Keratinocyte (primary cell): ENCODE results near the gene ENTHD1. TPM values are rescaled to one million over a fixed set of nuclear protein-coding genes. Genes with fewer than 3 reads are reported as not detected.

ENCODE experiments used
- DNase-seq: peaks from one replicate; pipeline ENCODE4 v3.0.0-alpha.2; 2011; ENCODE audit warnings: low read depth, missing footprints, low spot score
- FAIRE-seq: peaks from 2 replicates; lab custom pipeline; 2011; peaks lifted over from hg19 to GRCh38; lab: Jason Lieb, UNC
- H2AFZ ChIP-seq: 2 replicates; pipeline ENCODE4 v1.6.0; 2012; ENCODE audit warnings: low read length, control low read depth, inconsistent platforms; ENCODE audit not compliant: control insufficient read depth
- H3K27ac ChIP-seq: 2 replicates; pipeline ENCODE4 v1.5.1; 2011; ENCODE audit warnings: low read length; ENCODE audit not compliant: control insufficient read depth, insufficient read depth
- H3K27me3 ChIP-seq: 3 replicates; pipeline ENCODE4 v1.6.0; 2011; ENCODE audit warnings: low read length; ENCODE audit not compliant: control insufficient read depth, insufficient read depth; ENCODE audit errors: extremely low read depth
- H3K36me3 ChIP-seq, 2 experiments: 2 replicates in 1 of 2; 3 replicates in 1 of 2; pipeline ENCODE4 v1.5.1; 2011; ENCODE audit warnings: low read length in 2 of 2, mild to moderate bottlenecking in 1 of 2; ENCODE audit not compliant: control insufficient read depth in 2 of 2, insufficient read depth in 2 of 2; ENCODE audit errors: extremely low read depth in 1 of 2
- H3K4me1 ChIP-seq: 3 replicates; pipeline ENCODE4 v1.5.1; 2011; ENCODE audit warnings: low read length; ENCODE audit not compliant: control insufficient read depth, insufficient read depth; ENCODE audit errors: extremely low read depth
- H3K4me2 ChIP-seq: 3 replicates; pipeline ENCODE4 v1.6.0; 2011; ENCODE audit warnings: low read depth, low read length; ENCODE audit not compliant: control insufficient read depth, insufficient read depth; ENCODE audit errors: extremely low read depth
- H3K4me3 ChIP-seq, 3 experiments: fragments of 200-600 bp in 1 of 3; sonication (generic) in 1 of 3; 2 replicates in 2 of 3; 3 replicates in 1 of 3; pipeline ENCODE4 v1.5.1; 2011 to 2016; ENCODE audit warnings: low read length in 3 of 3, mild to moderate bottlenecking in 3 of 3, control low read depth in 2 of 3, inconsistent platforms in 1 of 3, low read depth in 1 of 3, mixed read lengths in 1 of 3, mixed run types in 1 of 3, moderate library complexity in 1 of 3; ENCODE audit not compliant: control insufficient read depth in 2 of 3, insufficient read depth in 2 of 3; ENCODE audit errors: extremely low read depth in 1 of 3
- H3K79me2 ChIP-seq: 2 replicates; pipeline ENCODE4 v1.6.0; 2012; ENCODE audit warnings: low read length; ENCODE audit not compliant: control insufficient read depth, insufficient read depth
- H3K9ac ChIP-seq: 3 replicates; pipeline ENCODE4 v1.6.0; 2011; ENCODE audit warnings: low read length; ENCODE audit not compliant: control insufficient read depth, insufficient read depth; ENCODE audit errors: extremely low read depth
- H3K9me1 ChIP-seq: 3 replicates; pipeline ENCODE4 v1.6.0; 2011; ENCODE audit warnings: low read length; ENCODE audit not compliant: control insufficient read depth, insufficient read depth; ENCODE audit errors: extremely low read depth
- H3K9me3 ChIP-seq: 2 replicates; pipeline ENCODE4 v1.5.1; 2012; ENCODE audit warnings: low read depth, low read length; ENCODE audit not compliant: control insufficient read depth
- H4K20me1 ChIP-seq: 3 replicates; pipeline ENCODE4 v1.6.0; 2011; ENCODE audit warnings: low read length; ENCODE audit not compliant: control insufficient read depth, insufficient read depth; ENCODE audit errors: extremely low read depth
- EZH2 ChIP-seq: IDR thresholded peaks from one replicate; pipeline ENCODE4 v1.6.1; 2012; ENCODE audit warnings: inconsistent platforms, mild to moderate bottlenecking, low read length, moderate library complexity
- dilution Hi-C: fragments of 300-500 bp; cut with MboI; formaldehyde crosslinking; loops from one replicate; pipeline ENCODE4 v1.7.0; 2020; ENCODE audit warnings: low sequenced_read_pairs; ENCODE audit not compliant: extremely low pct_ligation_motif_present
- polyA plus RNA-seq, 5 experiments: library from polyadenylated mRNA; depleted of rRNA in 3 of 5; stranded (reverse) in 3 of 5; stranded (forward) in 1 of 5; unstranded in 1 of 5; fragments of >200 nt; gene quantifications; 1 replicate in 1 of 5; 2 replicates in 3 of 5; 3 replicates in 1 of 5; pipeline versions ENCODE4 v1.2.1 to v1.2.3, GENCODE V29; 2011 to 2012; ENCODE audit warnings: missing spikeins in 2 of 5, low read depth in 1 of 5, low replicate concordance in 1 of 5
- TF ChIP-seq, protein P1 (sequence below), 3 experiments: IDR thresholded peaks in 1 of 3; conservative IDR thresholded peaks in 1 of 3; optimal IDR thresholded peaks in 1 of 3; 2 replicates in 2 of 3; 3 replicates in 1 of 3; pipeline versions ENCODE3 to v1.5.1; 2011; ENCODE audit warnings: low read length in 3 of 3, mild to moderate bottlenecking in 3 of 3, moderate library complexity in 2 of 3, control low read depth in 1 of 3, inconsistent platforms in 1 of 3; ENCODE audit not compliant: insufficient read depth in 2 of 3; ENCODE audit errors: extremely low read depth in 1 of 3

The ENTHD1 gene
- polyA plus RNA-seq, 1 donor (not counting 4 experiments of a cell fraction or from before 2014, with no cell fraction given) = not detected

DNA sequence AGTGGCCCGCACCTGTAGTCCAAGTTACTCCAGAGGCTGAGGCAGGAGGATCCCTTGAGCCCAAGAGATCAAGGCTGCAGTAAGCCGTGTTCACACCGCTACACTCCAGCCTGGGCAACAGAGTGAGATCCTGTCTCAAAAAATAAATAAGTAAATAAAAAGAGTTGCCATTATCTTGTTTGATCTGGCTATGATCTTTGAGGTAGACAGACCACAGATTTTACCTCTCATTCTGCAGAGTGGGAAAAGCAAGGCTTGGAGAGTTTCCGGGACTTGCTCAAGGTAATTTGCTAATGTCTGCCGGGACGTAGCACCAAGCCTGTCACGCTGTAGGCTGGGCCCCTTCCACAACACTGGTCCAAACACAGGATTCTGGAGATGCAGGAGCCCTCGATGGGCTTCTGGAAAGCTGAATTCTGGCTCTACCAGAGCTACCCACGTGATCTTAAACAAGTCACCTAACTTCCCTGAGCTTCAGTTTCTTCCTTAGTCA is 14.1 kb upstream of the ENTHD1 start:
- Histone ChIP-seq H3K9me1 (no peaks in the 10 kb centered on the region), H2AFZ (no peak overlapping the region), H3K4me3 (no peak overlapping the region), H4K20me1 (no peaks in the 10 kb centered on the region), H3K27ac (no peak overlapping the region), H3K36me3 (no peaks in the 10 kb centered on the region), H3K79me2 (no peaks in the 10 kb centered on the region), H3K9ac (no peak overlapping the region), H3K9me3 (no peaks in the 10 kb centered on the region), H3K27me3 (peaks cover 5% of the 10 kb centered on the region), H3K4me1 (no peaks in the 10 kb centered on the region), H3K4me2 (no peak overlapping the region)
- TF ChIP-seq, protein P1, sequence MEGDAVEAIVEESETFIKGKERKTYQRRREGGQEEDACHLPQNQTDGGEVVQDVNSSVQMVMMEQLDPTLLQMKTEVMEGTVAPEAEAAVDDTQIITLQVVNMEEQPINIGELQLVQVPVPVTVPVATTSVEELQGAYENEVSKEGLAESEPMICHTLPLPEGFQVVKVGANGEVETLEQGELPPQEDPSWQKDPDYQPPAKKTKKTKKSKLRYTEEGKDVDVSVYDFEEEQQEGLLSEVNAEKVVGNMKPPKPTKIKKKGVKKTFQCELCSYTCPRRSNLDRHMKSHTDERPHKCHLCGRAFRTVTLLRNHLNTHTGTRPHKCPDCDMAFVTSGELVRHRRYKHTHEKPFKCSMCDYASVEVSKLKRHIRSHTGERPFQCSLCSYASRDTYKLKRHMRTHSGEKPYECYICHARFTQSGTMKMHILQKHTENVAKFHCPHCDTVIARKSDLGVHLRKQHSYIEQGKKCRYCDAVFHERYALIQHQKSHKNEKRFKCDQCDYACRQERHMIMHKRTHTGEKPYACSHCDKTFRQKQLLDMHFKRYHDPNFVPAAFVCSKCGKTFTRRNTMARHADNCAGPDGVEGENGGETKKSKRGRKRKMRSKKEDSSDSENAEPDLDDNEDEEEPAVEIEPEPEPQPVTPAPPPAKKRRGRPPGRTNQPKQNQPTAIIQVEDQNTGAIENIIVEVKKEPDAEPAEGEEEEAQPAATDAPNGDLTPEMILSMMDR (optimal IDR thresholded peaks at IDR 0.05 in 1 of 3, IDR thresholded peaks at IDR 0.05 in 1 of 3, conservative IDR thresholded peaks at IDR 0.05 in 1 of 3; ENCODE audit: extremely low read depth in 1 of 3, insufficient read depth in 2 of 3, low read length in 3 of 3) = no peak
- no peak for TF ChIP-seq EZH2
- dilution Hi-C loops = no loop called here
- DNase-seq (no peak), FAIRE-seq (no peak)

DNA sequence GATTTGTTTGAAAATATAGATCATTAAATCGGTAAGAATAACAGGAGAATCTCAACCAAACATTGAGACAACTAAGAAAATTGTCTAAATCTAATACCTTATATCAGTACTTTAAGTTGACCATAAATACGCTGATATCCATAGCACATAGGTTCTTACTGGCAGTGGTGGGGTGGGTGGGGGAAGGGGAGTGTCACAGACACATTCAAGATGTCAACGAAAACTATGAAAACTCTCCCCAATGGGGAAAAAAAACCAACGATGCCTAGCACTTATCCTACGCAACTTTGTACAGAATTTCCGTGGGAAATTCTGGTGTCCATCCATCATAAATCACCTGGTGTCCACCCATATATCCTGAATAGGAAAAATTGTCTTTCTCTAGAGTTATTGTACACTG is 13.5 kb upstream of the ENTHD1 start:
- no peaks in the 10 kb centered on the region for H4K20me1 ChIP-seq
- TF ChIP-seq EZH2 = no peak
- TF ChIP-seq, protein P1 (optimal IDR thresholded peaks at IDR 0.05 in 1 of 3, IDR thresholded peaks at IDR 0.05 in 1 of 3, conservative IDR thresholded peaks at IDR 0.05 in 1 of 3; ENCODE audit: extremely low read depth in 1 of 3, insufficient read depth in 2 of 3, low read length in 3 of 3) = no peak
- no peak overlapping the region for H3K4me2 ChIP-seq
- DNase-seq (no peak), FAIRE-seq (no peak)
- H3K9me3 ChIP-seq = no peaks in the 10 kb centered on the region
- no peak overlapping the region for H3K4me3 ChIP-seq
- H2AFZ ChIP-seq = no peak overlapping the region
- no peaks in the 10 kb centered on the region for H3K79me2 ChIP-seq
- dilution Hi-C loops = no loop called here
- no peaks in the 10 kb centered on the region for H3K36me3 ChIP-seq
- H3K9ac ChIP-seq = no peak overlapping the region
- H3K27me3 ChIP-seq = no peaks in the 10 kb centered on the region
- H3K27ac ChIP-seq = no peak overlapping the region
- no peaks in the 10 kb centered on the region for H3K4me1 ChIP-seq
- H3K9me1 ChIP-seq = no peaks in the 10 kb centered on the region
